Mesenchymal stem cell (in vitro differentiated cells and primary cell): ENCODE measurements around the gene SUDS3.
"Not testable (repeated sequence)": the region's sequence is repeated elsewhere in the genome, so short reads cannot be mapped to it uniquely, and the experiment has no call there.

Experiments used
- DNase-seq: peaks from one replicate; pipeline ENCODE4 v3.0.0-alpha.2; 2013
- H2AFZ ChIP-seq: one replicate; pipeline ENCODE4 v1.6.1; 2013; ENCODE audit warnings: low read depth, mild to moderate bottlenecking, control low read depth, inconsistent platforms, low read length, moderate library complexity
- H2AK5ac ChIP-seq: 2 replicates; pipeline ENCODE4 v1.6.1; 2013; ENCODE audit warnings: low read length, moderate library complexity, mild to moderate bottlenecking, inconsistent platforms; ENCODE audit not compliant: severe bottlenecking
- H2BK120ac ChIP-seq: one replicate; pipeline ENCODE4 v1.6.1; 2013; ENCODE audit warnings: low read depth, mild to moderate bottlenecking, inconsistent platforms, low read length, moderate library complexity
- H2BK12ac ChIP-seq, 2 experiments: one replicate each; pipeline ENCODE4 v1.6.1; 2013; ENCODE audit warnings: inconsistent platforms in 2 of 2, low read length in 2 of 2, mild to moderate bottlenecking in 2 of 2, moderate library complexity in 2 of 2, control low read depth in 1 of 2
- H2BK15ac ChIP-seq: one replicate; pipeline ENCODE4 v1.6.1; 2013; ENCODE audit warnings: mild to moderate bottlenecking, low read depth, inconsistent platforms; ENCODE audit not compliant: poor library complexity, severe bottlenecking
- H2BK5ac ChIP-seq: 2 replicates; pipeline ENCODE4 v1.6.1; 2013; ENCODE audit warnings: low read depth, mild to moderate bottlenecking, low read length, control low read depth, inconsistent platforms; ENCODE audit not compliant: poor library complexity, severe bottlenecking
- H3K14ac ChIP-seq, 2 experiments: one replicate each; pipeline ENCODE4 v1.6.1; 2013; ENCODE audit warnings: inconsistent platforms in 2 of 2, low read length in 2 of 2, control low read depth in 1 of 2, mild to moderate bottlenecking in 1 of 2, moderate library complexity in 1 of 2
- H3K18ac ChIP-seq, 2 experiments: one replicate each; pipeline ENCODE4 v1.6.1; 2013; ENCODE audit warnings: inconsistent platforms in 2 of 2, low read length in 2 of 2, control low read depth in 1 of 2, low read depth in 1 of 2, mild to moderate bottlenecking in 1 of 2
- H3K23ac ChIP-seq, 2 experiments: one replicate each; pipeline ENCODE4 v1.6.1; 2013; ENCODE audit warnings: inconsistent platforms in 2 of 2, low read length in 2 of 2, mild to moderate bottlenecking in 2 of 2, moderate library complexity in 2 of 2, control low read depth in 1 of 2
- H3K27ac ChIP-seq: 2 replicates; pipeline ENCODE4 v1.5.1; 2013; ENCODE audit warnings: mild to moderate bottlenecking, moderate library complexity, low read length, control low read depth, inconsistent platforms; ENCODE audit not compliant: poor library complexity, severe bottlenecking
- H3K27me3 ChIP-seq, 2 experiments: 2 replicates each; pipeline versions ENCODE4 v1.6.1 to v1.7.0; 2013; ENCODE audit warnings: low read length in 2 of 2, mild to moderate bottlenecking in 2 of 2, moderate library complexity in 2 of 2, control low read depth in 1 of 2, inconsistent platforms in 1 of 2; ENCODE audit not compliant: control insufficient read depth in 1 of 2, insufficient read depth in 1 of 2
- H3K36me3 ChIP-seq, 2 experiments: 2 replicates each; pipeline versions ENCODE4 v1.6.1 to v1.7.0; 2013; ENCODE audit warnings: low read length in 2 of 2, control low read depth in 1 of 2, inconsistent platforms in 1 of 2, low read depth in 1 of 2, mild to moderate bottlenecking in 1 of 2; ENCODE audit not compliant: insufficient read depth in 2 of 2, control insufficient read depth in 1 of 2
- H3K4ac ChIP-seq, 2 experiments: one replicate each; pipeline ENCODE4 v1.6.1; 2013; ENCODE audit warnings: inconsistent platforms in 2 of 2, low read length in 2 of 2, mild to moderate bottlenecking in 2 of 2, moderate library complexity in 2 of 2, control low read depth in 1 of 2, low read depth in 1 of 2
- H3K4me1 ChIP-seq: 2 replicates; pipeline ENCODE4 v1.6.1; 2013; ENCODE audit warnings: low read depth, low read length, control low read depth; ENCODE audit not compliant: control insufficient read depth, insufficient read depth
- H3K4me2 ChIP-seq: 2 replicates; pipeline ENCODE4 v1.6.1; 2013; ENCODE audit warnings: low read length, mild to moderate bottlenecking, inconsistent platforms; ENCODE audit not compliant: poor library complexity, severe bottlenecking
- H3K4me3 ChIP-seq, 2 experiments: 2 replicates each; pipeline versions ENCODE4 v1.5.1 to v1.7.0; 2013; ENCODE audit warnings: low read length in 2 of 2, mild to moderate bottlenecking in 2 of 2, control low read depth in 1 of 2, low read depth in 1 of 2; ENCODE audit not compliant: insufficient read depth in 1 of 2
- H3K79me1 ChIP-seq: replicated peaks from 2 replicates; pipeline ENCODE4 v1.6.1; 2013; ENCODE audit warnings: mild to moderate bottlenecking, control low read depth, low read length, inconsistent platforms; ENCODE audit not compliant: poor library complexity, severe bottlenecking
- H3K9ac ChIP-seq: 2 replicates; pipeline ENCODE4 v1.7.0; 2013; ENCODE audit warnings: mild to moderate bottlenecking, low read length, moderate library complexity
- H3K9me3 ChIP-seq: 2 replicates; pipeline ENCODE4 v1.7.0; 2013; ENCODE audit warnings: mild to moderate bottlenecking, low read length; ENCODE audit not compliant: control insufficient read depth
- H4K8ac ChIP-seq: one replicate; pipeline ENCODE4 v1.6.1; 2013; ENCODE audit warnings: inconsistent platforms, mild to moderate bottlenecking, low read length, moderate library complexity
- H4K91ac ChIP-seq: one replicate; pipeline ENCODE4 v1.6.1; 2013; ENCODE audit warnings: mild to moderate bottlenecking, low read length, inconsistent platforms
- whole genome bisulfite sequencing: methylation state at CpG from one replicate; pipeline ENCODE4 v1.1.7; 2013; ENCODE audit warnings: mixed read lengths; 5-methylcytosine and 5-hydroxymethylcytosine counted together

The SUDS3 gene

GRCh38 chr12:118402251-118402650 is 25.9 kb downstream of the SUDS3 start:
- H3K4me1 ChIP-seq, result no peaks in the 10 kb centered on the region
- H2BK5ac ChIP-seq, result no peak overlapping the region
- H3K23ac ChIP-seq, result no peak overlapping the region
- WGBS, result 79% methylated on average over 4 of the region's 6 CpGs
- no peak overlapping the region for H3K18ac ChIP-seq
- no peak overlapping the region for H3K4me2 ChIP-seq
- H2BK12ac ChIP-seq, result no peak overlapping the region
- H4K8ac ChIP-seq, result no peak overlapping the region
- H3K14ac ChIP-seq, result no peak overlapping the region
- no peak overlapping the region for H2BK120ac ChIP-seq
- no peaks in the 10 kb centered on the region for H3K9me3 ChIP-seq
- H2AK5ac ChIP-seq, result no peak overlapping the region
- H3K36me3 ChIP-seq, result peaks cover 43 to 85% of the 10 kb centered on the region in 2 experiments
- H3K27me3 ChIP-seq, result no peaks in the 10 kb centered on the region
- H3K79me1 ChIP-seq, result peaks cover 38% of the 10 kb centered on the region
- no peak overlapping the region for H3K4me3 ChIP-seq
- H3K27ac ChIP-seq, result no peak overlapping the region
- peak; percentile 60 for DNase-seq
- H2AFZ ChIP-seq, result no peak overlapping the region
- no peak overlapping the region for H3K4ac ChIP-seq
- H4K91ac ChIP-seq, result no peak overlapping the region
- H3K9ac ChIP-seq, result peak overlapping the region; percentile 83
- no peak overlapping the region for H2BK15ac ChIP-seq

- Histone ChIP-seq H4K8ac (no peak overlapping the region), H3K4me2 (no peak overlapping the region), H3K27ac (no peak overlapping the region), H2AK5ac (no peak overlapping the region), H3K9me3 (no peaks in the 10 kb centered on the region), H3K14ac (no peak overlapping the region), H2BK5ac (no peak overlapping the region), H3K9ac (peak overlapping the region; percentile 7), H4K91ac (no peak overlapping the region), H2BK15ac (no peak overlapping the region), H3K4me1 (no peaks in the 10 kb centered on the region), H3K4ac (no peak overlapping the region), H3K27me3 (no peaks in the 10 kb centered on the region), H2AFZ (no peak overlapping the region), H3K4me3 (no peak overlapping the region), H3K23ac (no peak overlapping the region), H3K36me3 (peaks cover 35 to 78% of the 10 kb centered on the region in 2 experiments), H2BK120ac (no peak overlapping the region), H3K79me1 (peaks cover 25% of the 10 kb centered on the region), H2BK12ac (no peak overlapping the region), H3K18ac (no peak overlapping the region)
- WGBS, result 52% methylated on average over 1 of the region's 4 CpGs
- DNase-seq, result peak; percentile 68
Measured at GRCh38 chr12:118404876-118405521, 28.6 kb downstream of the SUDS3 start.

GRCh38 chr12:118408241-118408640 is 31.9 kb downstream of the SUDS3 start:
- not testable (repeated sequence) for H3K4me3 ChIP-seq, H3K14ac ChIP-seq, H3K18ac ChIP-seq, H2BK120ac ChIP-seq, H3K4ac ChIP-seq, H3K9me3 ChIP-seq, H2AK5ac ChIP-seq, H2BK15ac ChIP-seq, H3K23ac ChIP-seq, H2AFZ ChIP-seq, H2BK5ac ChIP-seq, H4K91ac ChIP-seq, H3K9ac ChIP-seq, H3K27ac ChIP-seq, H4K8ac ChIP-seq, H2BK12ac ChIP-seq, H3K4me2 ChIP-seq, H3K27me3 ChIP-seq, DNase-seq, H3K4me1 ChIP-seq
- WGBS, result 90% methylated on average over 7 of the region's 8 CpGs
- H3K79me1 ChIP-seq, result peaks cover 25% of the 10 kb centered on the region
- peaks cover 42 to 83% of the 10 kb centered on the region in 2 experiments for H3K36me3 ChIP-seq

GRCh38 chr12:118409834-118410233 is 33.5 kb downstream of the SUDS3 start:
- Histone ChIP-seq H3K18ac (no peak overlapping the region), H2AK5ac (no peak overlapping the region), H4K8ac (no peak overlapping the region), H3K79me1 (peaks cover 23% of the 10 kb centered on the region), H3K4ac (no peak overlapping the region), H2BK12ac (no peak overlapping the region), H2BK15ac (no peak overlapping the region), H3K4me3 (no peak overlapping the region), H3K27ac (no peak overlapping the region), H3K23ac (no peak overlapping the region), H2BK5ac (no peak overlapping the region), H2AFZ (no peak overlapping the region), H3K4me2 (no peak overlapping the region), H3K36me3 (peaks cover 45 to 84% of the 10 kb centered on the region in 2 experiments), H3K4me1 (no peaks in the 10 kb centered on the region), H3K14ac (no peak overlapping the region), H2BK120ac (no peak overlapping the region), H4K91ac (no peak overlapping the region), H3K9ac (no peak overlapping the region), H3K9me3 (no peaks in the 10 kb centered on the region), H3K27me3 (no peaks in the 10 kb centered on the region)
- DNase-seq, result no peak
- WGBS, result 99% methylated on average over 2 of the region's 2 CpGs
